GM12873 (cell line): ENCODE measurements around the gene PLEKHG3.

Experiments used
- TF ChIP-seq, protein P1 (sequence below): IDR thresholded peaks from 2 replicates; pipeline ENCODE4 v1.5.1; 2012; ENCODE audit warnings: low read depth, mild to moderate bottlenecking, moderate library complexity, low read length, control low read depth; ENCODE audit not compliant: insufficient read depth; ENCODE audit errors: missing control alignments

The PLEKHG3 gene

GRCh38 chr14:64763085-64763782 lies 59.0 kb downstream of the PLEKHG3 start:
- TF ChIP-seq, protein P1, sequence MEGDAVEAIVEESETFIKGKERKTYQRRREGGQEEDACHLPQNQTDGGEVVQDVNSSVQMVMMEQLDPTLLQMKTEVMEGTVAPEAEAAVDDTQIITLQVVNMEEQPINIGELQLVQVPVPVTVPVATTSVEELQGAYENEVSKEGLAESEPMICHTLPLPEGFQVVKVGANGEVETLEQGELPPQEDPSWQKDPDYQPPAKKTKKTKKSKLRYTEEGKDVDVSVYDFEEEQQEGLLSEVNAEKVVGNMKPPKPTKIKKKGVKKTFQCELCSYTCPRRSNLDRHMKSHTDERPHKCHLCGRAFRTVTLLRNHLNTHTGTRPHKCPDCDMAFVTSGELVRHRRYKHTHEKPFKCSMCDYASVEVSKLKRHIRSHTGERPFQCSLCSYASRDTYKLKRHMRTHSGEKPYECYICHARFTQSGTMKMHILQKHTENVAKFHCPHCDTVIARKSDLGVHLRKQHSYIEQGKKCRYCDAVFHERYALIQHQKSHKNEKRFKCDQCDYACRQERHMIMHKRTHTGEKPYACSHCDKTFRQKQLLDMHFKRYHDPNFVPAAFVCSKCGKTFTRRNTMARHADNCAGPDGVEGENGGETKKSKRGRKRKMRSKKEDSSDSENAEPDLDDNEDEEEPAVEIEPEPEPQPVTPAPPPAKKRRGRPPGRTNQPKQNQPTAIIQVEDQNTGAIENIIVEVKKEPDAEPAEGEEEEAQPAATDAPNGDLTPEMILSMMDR = no peak

GRCh38 chr14:64763801-64764621 lies 59.8 kb downstream of the PLEKHG3 start:
- TF ChIP-seq, protein P1 = no peak

DNA sequence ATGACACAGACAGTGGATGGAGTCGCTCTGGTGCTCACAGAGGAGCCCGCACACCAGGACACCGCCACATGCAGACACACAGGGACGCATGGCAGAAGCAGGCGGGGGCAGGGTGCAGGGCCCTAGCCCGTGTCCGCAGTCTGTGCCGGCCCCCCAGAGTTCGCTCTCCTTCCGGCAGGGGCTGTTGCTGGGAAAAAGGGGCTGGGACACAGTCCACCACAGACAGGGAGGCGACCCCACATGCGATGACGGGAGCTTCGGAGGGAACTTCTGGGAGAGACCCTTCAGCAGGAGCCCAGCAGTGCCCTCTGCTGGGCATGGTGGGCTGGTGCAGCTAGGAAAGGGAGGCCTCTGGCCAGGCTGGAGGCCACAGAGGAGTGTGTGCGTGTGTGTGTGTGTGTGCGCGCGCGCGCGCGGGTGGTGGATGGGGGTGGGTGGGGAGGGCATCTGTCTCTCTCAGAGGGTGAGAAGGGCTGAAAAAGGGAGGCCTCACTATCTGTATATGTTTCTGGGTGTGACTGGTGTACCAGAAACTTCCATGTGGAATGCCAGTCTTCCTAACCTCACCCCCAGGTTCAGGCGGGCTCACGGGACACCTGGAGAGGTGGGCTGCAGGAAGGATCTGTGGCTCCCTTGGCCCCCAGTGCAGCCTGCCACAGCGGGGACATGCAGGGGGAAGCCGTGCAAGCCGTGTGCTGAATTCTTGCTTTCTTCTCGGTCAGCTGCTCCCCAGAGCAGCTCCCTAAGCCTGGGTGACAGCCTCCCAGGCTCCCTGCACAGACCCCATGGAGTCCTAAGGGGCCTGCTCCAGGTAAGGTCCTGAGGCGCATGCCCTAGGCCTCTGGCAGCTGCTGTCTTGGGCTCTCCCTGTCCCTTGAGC lies 60.7 kb downstream of the PLEKHG3 start:
- TF ChIP-seq, protein P1 = peak; percentile 96

DNA sequence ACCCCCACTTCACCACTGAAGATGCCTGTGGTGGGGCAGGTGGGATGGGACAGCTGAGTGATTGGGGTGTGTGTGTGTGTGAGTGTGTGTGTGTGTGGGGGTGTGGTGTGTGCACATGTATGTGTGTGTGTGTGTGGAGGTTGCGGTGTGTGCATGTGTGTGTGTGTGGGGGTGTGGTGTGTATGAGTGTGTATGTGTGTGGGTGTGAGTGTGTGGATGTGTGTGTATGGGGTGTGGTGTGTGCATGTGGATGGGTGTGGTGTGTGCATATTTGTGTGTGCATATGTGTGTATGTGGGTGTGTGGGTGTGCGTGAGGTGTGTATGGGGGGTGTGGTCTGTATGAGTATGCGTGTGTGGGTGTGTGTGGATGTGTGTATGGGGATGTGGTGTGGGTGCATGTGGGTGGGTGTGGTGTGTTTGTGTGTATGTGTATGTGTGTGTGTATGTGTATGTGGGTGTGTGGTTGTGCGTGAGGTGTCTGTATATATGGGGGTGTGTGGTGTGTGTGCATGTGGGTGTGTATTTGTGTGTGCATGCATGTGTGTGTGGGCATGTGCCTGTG lies 61.6 kb downstream of the PLEKHG3 start:
- TF ChIP-seq, protein P1 = no peak

- TF ChIP-seq, protein P1 = no peak
Observed at GRCh38 chr14:64766430-64767151, 62.4 kb downstream of the PLEKHG3 start.

GRCh38 chr14:64767215-64767964 lies 63.2 kb downstream of the PLEKHG3 start:
- TF ChIP-seq, protein P1 = no peak
